ENCODE data around the gene ARGLU1.

Gene ARGLU1

GRCh38 chr13:106597749-106598395 is 29.9 kb upstream of the ARGLU1 start:
- DNase-seq (ENCODE audit: low read depth), result no peak
- TF ChIP-seq, protein P1, sequence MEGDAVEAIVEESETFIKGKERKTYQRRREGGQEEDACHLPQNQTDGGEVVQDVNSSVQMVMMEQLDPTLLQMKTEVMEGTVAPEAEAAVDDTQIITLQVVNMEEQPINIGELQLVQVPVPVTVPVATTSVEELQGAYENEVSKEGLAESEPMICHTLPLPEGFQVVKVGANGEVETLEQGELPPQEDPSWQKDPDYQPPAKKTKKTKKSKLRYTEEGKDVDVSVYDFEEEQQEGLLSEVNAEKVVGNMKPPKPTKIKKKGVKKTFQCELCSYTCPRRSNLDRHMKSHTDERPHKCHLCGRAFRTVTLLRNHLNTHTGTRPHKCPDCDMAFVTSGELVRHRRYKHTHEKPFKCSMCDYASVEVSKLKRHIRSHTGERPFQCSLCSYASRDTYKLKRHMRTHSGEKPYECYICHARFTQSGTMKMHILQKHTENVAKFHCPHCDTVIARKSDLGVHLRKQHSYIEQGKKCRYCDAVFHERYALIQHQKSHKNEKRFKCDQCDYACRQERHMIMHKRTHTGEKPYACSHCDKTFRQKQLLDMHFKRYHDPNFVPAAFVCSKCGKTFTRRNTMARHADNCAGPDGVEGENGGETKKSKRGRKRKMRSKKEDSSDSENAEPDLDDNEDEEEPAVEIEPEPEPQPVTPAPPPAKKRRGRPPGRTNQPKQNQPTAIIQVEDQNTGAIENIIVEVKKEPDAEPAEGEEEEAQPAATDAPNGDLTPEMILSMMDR (IDR thresholded peaks at IDR 0.05; ENCODE audit: low read depth, low read length), result no peak
- TF ChIP-seq MYC (IDR thresholded peaks at IDR 0.05; ENCODE audit: low read depth, low read length), result no peak
- no peak for TF ChIP-seq MAX (IDR thresholded peaks at IDR 0.05; ENCODE audit: low read depth, low read length)
- TF ChIP-seq POLR2A (IDR thresholded peaks at IDR 0.05; ENCODE audit: extremely low read depth, insufficient read length), result no peak
- no peak overlapping the region for H3K4me3 ChIP-seq (ENCODE audit: low read depth, low read length)

GRCh38 chr13:106597186-106597585 is 29.2 kb upstream of the ARGLU1 start:
- no peak overlapping the region for H3K4me3 ChIP-seq (ENCODE audit: low read depth, low read length)
- DNase-seq (ENCODE audit: low read depth), result no peak
- no peak for TF ChIP-seq MAX (IDR thresholded peaks at IDR 0.05; ENCODE audit: low read depth, low read length)
- no peak for TF ChIP-seq MYC (IDR thresholded peaks at IDR 0.05; ENCODE audit: low read depth, low read length)
- TF ChIP-seq POLR2A (IDR thresholded peaks at IDR 0.05; ENCODE audit: extremely low read depth, insufficient read length), result no peak
- TF ChIP-seq, protein P1 (IDR thresholded peaks at IDR 0.05; ENCODE audit: low read depth, low read length), result no peak

DNA sequence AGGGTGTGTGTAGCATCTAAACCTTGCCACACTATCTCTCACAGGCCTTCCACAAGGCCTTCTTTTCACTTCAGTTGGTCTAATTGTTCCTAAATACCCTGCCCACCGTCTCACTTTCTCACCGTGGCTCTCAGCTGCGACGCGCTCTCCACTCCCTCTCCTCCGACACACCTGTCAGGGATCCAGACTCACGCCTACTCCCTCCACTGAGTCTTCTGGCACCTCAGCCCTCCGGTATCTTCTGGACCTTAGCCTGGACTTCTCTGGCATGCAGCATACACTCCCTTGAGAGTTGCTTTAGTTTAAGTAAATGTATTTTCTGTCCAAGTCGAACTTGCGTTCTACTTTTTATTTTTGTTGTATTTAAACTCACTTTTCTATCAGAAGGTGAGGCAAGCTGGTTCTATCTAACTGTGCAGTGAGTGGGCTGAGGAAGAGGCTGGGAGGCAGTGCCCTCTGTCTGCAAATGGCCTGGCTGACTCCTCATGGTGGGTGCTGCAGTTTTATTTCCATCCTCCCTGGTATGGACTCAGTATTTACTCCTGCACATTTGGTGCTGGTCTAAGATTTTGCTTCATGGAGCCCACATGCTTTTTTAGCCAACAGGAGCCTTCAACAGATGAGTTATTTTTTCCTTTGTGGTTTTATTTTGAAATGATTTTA is 28.5 kb upstream of the ARGLU1 start:
- TF ChIP-seq MYC (IDR thresholded peaks at IDR 0.05; ENCODE audit: low read depth, low read length), result no peak
- TF ChIP-seq, protein P1 (IDR thresholded peaks at IDR 0.05; ENCODE audit: low read depth, low read length), result no peak
- no peak for TF ChIP-seq MAX (IDR thresholded peaks at IDR 0.05; ENCODE audit: low read depth, low read length)
- no peak for TF ChIP-seq POLR2A (IDR thresholded peaks at IDR 0.05; ENCODE audit: extremely low read depth, insufficient read length)
- no peak overlapping the region for H3K4me3 ChIP-seq (ENCODE audit: low read depth, low read length)
- DNase-seq (ENCODE audit: low read depth), result no peak

DNA sequence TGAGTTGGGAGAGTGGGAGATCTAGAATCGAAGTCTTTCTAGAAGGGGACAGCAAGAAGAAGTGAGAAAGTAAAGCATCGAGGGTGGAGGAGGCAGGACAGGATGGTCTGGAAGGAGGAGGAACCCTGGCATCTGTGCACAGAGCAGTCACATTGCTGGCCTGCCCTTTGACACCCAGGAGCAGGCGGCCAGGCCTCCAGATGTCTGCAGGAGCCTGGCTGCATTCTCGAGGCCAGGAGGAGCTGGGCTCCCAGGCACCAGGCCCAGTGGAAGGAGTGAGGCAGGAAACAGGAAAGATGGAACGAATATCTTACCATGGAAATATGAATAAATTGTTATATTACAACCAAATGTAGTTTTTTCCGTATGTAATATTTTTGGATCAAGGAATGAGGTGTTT is 27.7 kb upstream of the ARGLU1 start:
- TF ChIP-seq, protein P1 (IDR thresholded peaks at IDR 0.05; ENCODE audit: low read depth, low read length), result no peak
- TF ChIP-seq MYC (IDR thresholded peaks at IDR 0.05; ENCODE audit: low read depth, low read length) (no peak), MAX (IDR thresholded peaks at IDR 0.05; ENCODE audit: low read depth, low read length) (no peak), POLR2A (IDR thresholded peaks at IDR 0.05; ENCODE audit: extremely low read depth, insufficient read length) (no peak)
- no peak overlapping the region for H3K4me3 ChIP-seq (ENCODE audit: low read depth, low read length)
- DNase-seq (ENCODE audit: low read depth), result no peak

- TF ChIP-seq POLR2A (IDR thresholded peaks at IDR 0.05; ENCODE audit: extremely low read depth, insufficient read length), result no peak
- no peak for TF ChIP-seq MAX (IDR thresholded peaks at IDR 0.05; ENCODE audit: low read depth, low read length)
- TF ChIP-seq, protein P1 (IDR thresholded peaks at IDR 0.05; ENCODE audit: low read depth, low read length), result no peak
- no peak for TF ChIP-seq MYC (IDR thresholded peaks at IDR 0.05; ENCODE audit: low read depth, low read length)
- no peak for DNase-seq (ENCODE audit: low read depth)
- H3K4me3 ChIP-seq (ENCODE audit: low read depth, low read length), result no peak overlapping the region
Observed at GRCh38 chr13:106594980-106595379, 27.0 kb upstream of the ARGLU1 start.
